CD4-positive, alpha-beta T cell treated with Interleukin-6 at 100 ng/mL for 8 hours (primary cell): Measurements from ENCODE around the gene NEGR1.
"Not testable (repeated sequence)": the region's sequence is repeated elsewhere in the genome, so short reads cannot be mapped to it uniquely, and the experiment has no call there.

Experiments used
- DNase-seq: peaks from one replicate; pipeline ENCODE4 v3.0.0-alpha.2; 2020; ENCODE audit warnings: mixed read lengths, low spot score

The NEGR1 gene

DNA sequence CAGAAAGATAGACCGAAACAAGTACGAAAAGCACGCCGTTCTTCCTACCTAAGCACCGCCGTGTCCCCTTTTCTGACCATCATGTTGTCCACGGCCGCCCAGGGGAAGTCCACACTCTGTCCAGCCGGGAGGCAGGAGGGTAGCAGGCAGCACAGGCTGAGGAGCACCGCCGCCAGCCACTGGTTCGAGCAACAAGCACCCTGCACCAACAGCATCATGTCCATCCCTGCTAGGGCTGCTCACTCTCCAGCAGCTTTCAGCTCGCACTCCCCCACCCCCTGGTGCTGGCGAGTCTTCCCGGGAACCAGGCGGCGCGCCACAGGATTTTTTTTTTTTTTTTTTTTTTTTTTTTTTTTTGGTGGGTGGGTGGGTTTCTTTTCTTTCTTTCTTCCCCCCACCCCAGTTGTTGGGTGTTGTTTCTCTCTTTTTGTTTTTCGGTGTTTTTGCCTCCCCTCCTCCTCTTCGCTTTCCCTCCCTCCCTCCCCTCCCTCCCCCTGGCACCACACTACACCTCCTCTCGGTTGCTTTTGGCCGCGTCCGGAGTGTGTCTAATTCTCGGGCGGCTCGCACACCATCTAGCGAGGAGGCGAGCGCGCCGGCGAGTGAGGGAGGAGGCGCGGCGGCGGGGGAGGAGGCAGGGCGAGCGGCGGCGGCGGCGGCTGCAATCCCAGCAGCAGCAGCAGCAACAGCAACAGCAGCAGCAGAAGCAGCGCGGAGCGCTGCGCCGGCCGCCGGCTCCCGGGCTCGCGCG, at the start of gene NEGR1:
NEGR1 (minus strand) TSS at position 269 of the 751 bp plus-strand sequence.
- DNase-seq, result peak; percentile 48

DNA sequence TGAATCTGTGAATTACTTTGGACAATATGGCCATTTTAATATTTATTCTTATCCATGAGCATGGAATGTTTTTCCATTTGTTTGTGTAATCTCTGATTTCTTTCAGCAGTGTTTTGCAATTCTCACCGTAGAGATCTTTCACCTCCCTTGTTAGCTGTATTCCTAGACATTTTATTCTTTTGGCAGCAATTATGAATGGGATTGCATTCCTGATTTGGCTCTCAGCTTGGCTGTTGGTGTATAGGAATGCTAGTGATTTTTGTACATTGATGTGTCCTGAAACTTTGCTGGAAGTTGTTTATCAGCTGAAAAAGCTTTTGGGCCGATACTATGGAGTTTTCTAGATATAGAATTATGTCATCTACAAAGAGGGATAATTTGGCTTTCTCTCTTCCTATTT, 44.2 kb upstream of the NEGR1 start:
- no peak for DNase-seq

DNA sequence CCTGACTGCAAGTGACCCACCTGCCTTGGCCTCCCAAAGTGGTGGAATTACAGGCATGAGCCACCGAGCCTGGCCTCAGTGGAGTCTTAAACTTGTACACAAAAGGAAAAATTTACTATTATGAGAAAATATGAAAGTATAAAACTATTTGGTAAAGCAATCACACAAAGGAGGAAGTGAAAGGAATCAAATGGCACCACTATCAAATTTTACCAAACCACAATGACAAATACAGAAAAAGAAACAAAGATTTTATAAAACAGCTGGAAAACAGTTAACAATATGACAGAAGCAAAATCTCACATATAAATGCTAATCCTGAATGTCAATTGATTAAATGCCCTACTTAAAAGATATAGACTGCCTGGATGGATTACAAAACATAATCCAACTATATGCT, 42.1 kb upstream of the NEGR1 start:
- DNase-seq, result no peak

DNA sequence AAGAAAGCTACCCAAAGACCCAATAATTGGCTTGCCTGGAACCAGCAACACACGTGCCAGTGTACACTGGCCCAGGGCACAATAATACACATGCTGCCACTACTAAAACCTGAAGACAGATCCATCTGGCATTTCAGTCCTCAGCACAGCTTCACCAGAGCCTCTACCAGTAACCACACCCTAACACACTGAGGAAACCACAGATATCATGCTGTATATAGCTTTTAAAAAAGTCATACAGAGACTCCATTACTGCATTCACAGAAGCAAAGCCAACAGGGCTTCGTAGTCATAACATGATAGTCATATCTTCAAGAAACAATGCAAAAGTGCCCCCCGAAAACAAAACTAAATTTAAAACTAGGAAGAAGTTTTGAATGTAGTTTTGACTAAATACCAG, 40.6 kb upstream of the NEGR1 start:
- DNase-seq, result no peak

DNA sequence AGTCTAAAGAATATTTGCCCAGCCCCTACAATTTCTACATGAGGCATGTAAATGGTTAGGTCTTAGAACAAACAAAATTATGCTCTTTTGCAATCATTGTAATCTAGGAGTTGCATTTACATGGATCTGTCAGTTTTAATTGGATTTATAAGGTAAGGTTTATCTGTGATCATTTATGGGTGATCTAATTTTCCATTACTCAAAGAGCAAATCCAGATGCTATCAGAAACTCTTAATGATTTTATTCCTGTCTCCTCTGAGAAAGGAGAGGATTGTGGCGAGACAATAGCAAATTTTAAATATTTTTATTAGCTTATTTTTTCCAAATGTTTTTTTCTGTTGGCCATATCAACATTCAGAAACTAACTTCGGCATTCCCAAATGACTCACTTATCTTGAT, 14.2 kb upstream of the NEGR1 start:
- DNase-seq, result no peak

DNA sequence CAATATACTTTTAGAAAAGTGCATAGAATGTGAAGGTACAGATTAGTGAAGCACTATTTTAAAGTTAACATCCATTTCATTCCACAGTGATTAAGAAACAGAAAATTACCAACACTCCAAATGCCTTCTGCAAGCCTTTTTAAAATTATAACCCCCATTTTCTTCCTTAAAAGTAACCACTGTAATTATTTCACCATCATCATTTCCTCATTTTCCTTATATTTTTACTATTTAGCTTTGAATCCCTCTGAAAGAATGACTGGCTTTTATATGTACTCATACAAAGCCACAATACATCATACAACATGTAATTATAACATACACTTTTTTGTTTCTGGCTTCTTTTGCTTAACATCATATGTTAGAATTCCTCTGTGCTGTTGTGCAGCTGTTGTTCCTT, 6.5 kb upstream of the NEGR1 start:
- no peak for DNase-seq

DNA sequence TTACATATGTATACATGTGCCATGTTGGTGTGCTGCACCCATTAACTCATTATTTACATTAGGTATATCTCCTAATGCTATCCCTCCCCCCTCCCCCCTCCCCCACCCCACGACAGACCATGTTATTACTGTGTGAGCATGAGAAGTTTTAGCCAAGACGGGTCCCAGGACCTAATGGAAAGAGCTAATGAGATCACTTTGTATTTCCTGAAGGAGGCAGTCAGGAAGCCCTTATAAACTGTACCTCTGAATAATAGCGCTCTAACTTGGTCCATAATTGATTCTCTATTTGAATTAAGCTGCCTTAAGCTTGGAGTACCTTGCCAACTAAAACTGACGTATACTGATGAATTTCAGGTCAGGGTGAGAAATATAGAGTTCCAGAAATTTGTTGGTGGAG, 4.1 kb upstream of the NEGR1 start:
- no peak for DNase-seq

DNA sequence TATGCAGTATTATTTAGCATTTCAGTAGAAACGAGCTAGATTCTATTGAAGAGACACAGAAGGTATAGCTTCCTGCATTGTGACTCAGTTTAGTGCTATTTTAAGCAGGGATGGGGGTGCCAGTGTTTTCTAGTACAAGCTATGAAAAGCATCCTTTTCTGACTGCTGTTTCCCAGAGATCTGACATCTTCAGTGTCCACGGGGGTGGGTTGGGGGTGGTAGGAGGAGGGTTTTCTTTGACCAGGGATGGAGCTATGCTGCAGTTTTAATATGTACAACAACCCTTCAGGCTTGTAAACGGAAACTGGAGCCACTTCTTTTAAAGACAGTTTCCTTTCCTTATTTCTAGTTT, 2.7 kb upstream of the NEGR1 start:
- DNase-seq, result no peak

DNA sequence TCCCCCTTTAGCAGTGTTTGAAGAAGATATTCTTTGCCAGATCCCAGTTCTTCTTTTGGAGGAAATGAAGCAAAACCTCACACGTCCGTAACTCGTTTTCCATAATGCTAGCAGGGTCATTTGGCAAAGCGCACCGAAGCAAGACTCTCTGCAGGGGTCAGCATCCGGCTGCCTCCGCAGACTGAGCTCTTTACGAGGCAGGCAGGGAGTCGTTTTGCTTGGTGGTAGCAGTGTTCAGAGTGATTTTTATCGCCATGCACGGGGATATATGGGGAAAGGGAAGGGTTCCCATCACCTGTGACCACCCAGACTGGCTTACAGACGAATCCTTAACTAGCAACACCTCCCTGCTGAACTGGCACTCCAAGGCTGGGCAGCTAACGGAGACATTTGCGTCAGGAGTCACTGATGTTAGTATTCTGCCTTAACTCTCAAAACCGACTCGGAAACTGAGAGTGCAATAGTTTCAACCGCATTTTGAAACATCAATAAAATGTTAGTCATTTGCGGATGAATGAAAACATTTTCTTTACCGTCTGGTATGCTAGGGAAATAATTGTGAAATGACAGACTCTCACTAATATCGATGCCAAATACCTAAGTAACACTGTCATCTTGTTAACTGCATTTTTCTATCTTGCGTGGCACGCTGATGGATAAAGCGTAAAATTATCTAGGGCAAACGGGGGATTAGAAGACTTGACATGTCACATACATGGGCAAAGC, 2.2 kb upstream of the NEGR1 start:
- DNase-seq, result no peak

DNA sequence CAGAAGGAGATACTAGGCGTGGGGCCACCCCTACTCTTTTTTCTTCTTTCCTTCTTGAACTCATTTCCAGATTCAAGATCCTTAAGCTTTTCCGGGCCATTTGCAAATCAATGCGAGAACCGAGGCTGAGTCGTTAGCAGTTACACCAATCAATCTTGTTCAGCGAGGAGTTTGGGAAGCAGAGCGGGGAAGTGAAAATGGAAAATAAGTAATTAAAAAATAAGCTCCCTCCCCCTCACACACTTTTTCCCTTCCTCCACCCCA, 1.7 kb upstream of the NEGR1 start:
- no peak for DNase-seq

DNA sequence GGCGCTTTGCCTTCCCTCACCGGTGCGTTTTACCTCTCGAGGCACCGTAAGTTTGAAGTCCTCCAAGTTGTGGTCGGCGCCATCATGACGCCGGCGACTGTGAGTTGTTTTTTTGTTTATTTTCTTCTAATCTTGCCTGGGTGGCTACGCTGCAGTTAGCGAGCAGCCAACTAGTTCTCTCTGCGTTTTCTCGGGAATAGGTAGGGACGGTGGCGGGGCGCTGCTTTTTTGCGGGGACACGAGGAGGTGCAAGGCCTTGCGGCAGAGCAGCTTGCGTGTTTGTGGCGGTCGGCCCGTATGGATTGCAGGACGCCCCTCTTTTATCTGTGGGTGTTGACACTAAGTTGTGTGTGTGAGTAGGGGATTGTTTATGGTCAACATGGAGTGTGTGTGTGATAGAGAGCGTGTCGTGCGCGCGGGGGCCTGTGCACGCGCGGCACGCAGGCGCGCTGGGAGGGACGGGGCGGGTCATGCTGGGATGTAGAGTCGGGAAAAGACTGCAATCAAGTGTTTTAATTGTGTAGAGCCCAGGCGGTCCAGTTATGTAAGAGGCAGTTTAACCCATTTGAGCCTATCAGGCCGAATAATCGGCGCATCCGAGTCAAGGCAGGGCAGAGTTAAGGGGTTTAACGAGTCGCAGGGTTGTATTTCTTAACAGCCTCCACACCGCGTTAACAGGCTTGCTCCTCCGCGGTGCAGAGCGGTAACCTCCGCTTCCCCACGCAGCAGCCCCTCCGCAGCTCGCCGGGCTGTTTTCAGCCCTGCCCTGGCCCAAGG, 1.2 kb upstream of the NEGR1 start:
- DNase-seq, result no peak

DNA sequence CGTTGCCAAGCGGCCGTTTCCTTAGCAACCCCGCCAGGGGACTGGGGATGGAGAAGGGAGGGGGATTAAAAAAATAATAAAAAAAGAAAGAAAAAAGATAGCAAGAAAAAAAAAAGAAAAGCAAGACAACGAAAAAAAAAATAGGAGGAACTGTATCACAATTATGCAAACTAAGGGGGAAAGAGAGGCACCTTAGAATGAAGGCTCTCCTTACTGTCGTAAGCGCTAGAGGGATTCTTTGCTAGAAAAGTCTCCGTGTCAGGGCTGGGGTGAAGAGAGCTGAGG, 625 bp upstream of the NEGR1 start:
- no peak for DNase-seq

DNA sequence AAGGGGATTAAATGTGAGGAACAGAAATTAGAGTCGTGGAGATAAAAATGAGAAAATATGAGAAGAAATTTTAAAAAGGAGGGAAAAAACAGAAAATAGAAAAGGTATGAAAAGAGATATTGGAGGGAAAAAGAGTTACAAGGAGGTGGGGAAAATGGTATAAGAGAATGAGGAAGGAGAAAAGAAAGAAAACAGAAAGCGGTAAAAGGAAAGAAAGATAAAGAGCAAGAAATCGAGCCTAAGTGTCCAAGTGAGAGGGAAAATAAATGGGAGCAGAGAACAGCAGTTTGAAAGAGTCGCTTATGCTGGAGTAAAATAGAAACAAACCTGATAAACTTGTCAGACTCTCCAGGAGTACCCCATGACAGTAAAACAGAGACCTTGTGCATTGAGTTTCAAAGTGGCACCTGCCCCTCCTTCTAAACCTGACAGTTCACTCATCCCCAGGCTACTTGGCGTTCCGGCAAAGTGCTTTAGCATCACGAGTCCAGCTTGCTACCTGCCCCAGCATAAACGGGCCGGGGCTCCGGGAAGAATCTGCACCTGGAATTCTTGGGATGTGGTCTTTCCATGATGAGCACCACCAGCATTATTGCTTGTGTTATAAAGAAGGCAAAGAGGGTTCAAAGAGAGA, 585 bp downstream of the NEGR1 start:
- no peak for DNase-seq

DNA sequence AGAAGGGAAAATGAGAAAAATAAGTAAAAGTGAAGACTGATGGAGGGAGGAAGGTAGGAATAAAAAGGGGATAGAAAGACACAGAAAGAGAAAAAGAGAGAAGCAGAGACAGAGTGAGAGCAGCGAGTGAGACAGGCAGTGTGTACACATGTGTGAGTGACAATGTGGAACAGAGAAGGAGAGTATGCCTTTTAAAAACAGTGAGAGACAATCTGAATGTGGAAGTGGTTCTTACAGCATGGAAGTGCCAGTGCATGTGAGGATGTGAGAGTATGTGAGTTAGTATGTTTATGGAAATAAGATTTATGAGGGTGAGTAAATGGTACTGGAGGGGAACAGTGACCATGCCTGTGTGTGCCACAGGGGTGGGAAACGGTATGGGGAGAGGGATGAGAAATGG, 1.2 kb downstream of the NEGR1 start:
- no peak for DNase-seq

DNA sequence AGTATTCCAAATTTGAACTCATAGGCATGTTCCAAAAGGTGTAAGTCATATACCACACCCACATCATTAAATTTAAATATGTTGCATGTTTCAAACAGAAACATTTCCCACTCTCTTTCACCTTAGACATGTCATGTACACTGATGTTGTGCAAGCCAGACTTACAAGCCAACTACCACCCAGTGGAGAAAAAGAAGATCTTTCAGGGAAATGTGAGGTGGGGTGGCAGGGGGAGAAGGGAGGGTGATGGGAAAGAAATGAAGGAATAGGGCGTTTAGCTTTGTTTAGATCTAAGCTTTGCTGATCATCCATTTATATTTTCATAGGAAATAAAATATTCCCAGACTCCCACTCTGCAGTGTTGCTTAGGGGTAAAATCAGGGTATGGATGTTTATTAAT, 1.6 kb downstream of the NEGR1 start:
- DNase-seq, result no peak

DNA sequence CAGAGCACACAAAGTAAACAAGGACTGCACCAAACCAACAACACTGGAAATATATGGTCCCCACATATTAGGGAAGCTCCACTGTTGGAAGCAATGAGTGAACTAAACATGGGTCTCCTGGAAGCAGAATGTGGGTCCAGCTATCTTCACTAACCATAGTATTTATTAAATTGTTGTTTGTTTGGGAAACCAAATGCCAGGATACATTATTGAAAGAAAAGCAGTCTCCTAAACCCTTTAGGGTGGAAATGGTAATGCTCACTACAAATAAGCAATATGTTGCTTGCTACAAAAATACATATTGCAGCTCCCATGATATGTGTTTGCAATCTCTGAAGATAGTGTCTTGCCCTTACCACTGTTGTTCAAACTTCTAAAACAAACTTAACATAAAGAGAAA, 2.2 kb downstream of the NEGR1 start:
- DNase-seq, result no peak

DNA sequence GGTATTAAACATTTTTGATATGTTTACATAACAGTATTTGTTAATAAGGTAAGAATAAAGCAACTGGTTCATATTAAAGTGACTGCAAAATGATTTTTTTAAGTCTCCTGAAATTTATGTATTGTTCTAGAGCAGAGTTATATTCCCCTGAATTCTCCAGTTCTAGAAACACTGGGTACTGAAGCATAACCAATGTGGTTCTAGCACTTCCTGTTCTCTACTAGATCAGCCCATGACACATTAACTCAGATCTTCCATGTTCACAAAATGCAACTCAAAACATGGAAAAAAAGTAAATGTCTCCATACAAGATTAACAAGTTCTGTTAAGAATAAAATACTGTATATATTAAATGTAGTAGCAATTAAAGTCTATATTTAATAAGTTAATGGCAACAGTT, 3.9 kb downstream of the NEGR1 start:
- DNase-seq, result no peak

DNA sequence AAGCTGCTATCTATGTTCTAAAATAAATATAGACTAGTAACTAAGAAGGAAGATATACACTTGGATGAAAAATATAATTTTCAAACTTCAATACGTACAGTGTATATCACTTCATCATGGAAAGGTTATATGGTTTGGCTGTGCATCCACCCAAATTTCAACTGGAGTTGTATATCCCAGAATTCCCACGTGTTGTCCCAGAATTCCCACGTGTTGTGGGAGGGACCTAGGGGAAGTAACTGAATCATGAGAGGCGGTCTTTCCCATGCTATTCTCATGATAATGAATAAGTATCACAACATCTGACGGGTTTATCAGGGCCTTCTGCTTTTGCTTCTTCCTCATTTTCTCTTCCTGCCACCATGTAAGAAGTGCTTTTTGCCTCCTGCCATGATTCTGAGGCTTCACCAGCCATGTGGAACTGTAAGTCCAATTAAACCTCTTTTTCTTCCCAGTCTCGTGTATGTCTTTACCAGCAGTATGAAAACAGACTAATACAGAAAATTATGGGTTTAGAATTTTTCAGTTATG, 10.7 kb downstream of the NEGR1 start:
- no peak for DNase-seq

DNA sequence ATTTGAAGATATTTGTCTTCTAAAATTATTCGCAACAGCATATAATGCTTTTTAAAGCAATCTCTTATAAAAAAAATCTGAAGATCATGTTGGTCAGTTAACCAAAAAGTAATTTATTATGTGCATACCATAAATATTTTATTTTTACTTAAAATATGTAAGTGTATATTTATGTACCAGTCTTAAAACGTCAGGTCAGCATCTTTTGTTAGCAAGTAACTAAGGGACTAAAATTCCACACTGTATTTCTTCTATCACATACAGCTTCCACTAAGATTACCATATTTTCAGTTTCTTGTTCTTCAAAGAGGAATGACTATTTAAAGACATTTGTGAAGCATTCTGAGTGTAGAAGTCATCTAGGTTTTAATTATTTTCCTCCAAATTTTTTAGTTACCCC, 19.6 kb downstream of the NEGR1 start:
- DNase-seq, result no peak

DNA sequence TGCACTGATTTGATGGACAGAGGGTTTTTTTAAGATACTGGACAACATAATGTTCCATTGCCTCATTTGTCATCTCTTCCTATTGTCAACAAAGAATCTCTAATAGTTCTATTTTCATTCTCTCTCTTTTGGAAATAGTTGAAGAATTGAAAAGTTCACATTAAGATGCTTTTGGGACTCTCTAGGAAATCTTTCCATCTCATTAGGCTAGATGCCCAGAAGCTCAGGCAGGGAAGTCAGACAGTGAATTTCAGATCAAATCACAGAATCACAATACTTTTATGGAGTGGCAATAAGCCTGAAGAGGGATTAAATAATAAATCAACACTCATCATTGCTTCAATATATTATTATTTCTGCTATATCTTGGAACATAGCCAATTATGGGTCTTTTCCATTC, 29.2 kb downstream of the NEGR1 start:
- DNase-seq, result no peak

DNA sequence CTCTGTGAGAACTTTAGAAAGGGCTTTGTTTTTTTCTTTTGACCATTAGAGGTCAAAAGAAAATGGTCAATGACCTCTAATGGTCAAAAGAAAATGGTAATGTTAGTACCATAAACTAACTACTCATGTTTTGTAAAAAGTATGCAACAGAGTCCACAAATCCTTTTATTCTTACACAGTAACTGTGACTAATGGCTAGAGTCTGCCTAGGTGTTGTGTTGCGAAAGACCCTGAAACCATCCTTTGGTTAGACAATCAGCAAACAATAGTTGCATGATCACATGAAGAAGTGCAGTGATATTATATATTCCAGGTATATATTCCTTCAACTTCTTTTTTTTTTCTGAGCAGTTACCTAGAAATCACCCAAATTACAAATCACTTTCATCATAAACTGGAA, 40.9 kb downstream of the NEGR1 start:
- no peak for DNase-seq

DNA sequence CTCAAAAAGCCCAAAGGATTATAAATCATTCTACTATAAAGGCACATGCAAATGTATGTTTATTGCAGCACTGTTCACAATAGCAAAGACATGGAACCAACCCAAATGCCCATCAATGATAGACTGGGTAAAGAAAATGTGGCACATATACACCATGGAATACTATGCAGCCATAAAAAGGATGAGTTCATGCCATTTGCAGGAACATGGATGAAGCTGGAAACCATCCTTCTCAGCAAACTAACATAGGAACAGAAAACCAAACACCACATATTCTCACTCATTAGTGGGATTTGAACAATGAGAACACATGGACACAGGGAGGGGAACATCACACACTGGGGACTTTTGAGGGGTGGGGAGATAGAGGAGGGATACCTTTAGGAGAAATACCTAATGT, 46.4 kb downstream of the NEGR1 start:
- DNase-seq, result not testable (repeated sequence)

DNA sequence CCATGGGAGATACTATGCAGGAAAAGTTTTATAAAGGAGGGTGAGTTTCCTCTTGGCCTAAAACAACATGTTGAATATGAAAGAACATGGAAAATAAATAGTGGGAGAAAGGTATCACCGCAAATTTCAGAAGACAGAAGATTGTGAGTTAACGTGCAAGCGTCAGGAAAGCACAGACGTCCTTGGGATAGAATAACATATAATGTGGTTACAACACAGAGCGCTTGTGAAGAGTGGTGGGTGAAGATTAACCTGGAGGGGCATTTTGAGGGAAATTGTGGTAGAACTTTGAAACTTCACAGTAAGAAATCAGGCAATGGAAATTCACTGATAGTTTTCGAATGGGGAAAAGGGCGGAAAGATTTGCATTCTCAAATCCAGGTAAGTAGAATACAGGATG, 47.3 kb downstream of the NEGR1 start:
- DNase-seq, result no peak
